GM19452 (cell line): ENCODE results near the gene FAM3D.

ENCODE experiments used
- ATAC-seq: cut with Tn5 transposase; IDR thresholded peaks from one replicate; pipeline ENCODE4 v1.9.1; 2021; ENCODE audit not compliant: unreplicated experiment

FAM3D gene

GRCh38 chr3:58628823-58629562, 37.6 kb downstream of the FAM3D start:
- no peak for ATAC-seq

DNA sequence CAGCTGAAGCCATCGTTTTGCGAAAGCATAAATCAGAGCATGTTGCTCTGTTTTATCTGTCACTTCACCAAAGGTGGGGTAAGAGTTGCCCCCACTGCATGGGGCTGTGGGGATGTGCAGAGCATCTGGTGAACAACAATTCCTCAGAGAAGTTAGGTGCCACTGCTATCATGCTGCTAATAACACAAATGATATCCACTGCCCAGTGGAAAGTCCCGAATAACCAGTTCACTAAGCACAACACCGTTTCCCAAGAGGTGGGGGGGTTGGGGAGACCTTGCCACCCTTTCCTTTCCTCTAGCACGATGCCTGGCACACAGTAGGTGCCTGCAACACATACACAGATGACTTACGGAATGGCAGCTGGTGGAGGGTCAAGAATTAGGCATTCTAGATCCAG, 38.6 kb downstream of the FAM3D start:
- no peak for ATAC-seq

DNA sequence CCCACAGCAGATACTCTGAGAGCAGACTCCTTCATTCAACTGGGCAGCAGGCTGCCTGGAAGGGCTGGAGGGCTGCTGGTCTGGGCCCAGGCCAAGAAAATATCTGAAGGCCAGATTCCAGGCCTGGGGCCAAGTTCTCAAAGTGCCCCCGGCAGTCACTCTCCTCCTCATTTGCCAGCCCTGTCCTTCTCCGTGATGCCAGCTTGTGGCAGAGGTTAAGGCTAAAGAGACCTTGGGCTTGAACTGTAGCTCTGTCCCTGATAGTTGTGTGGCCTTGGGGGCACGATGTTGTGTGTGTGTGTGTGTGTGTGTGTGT, 39.0 kb downstream of the FAM3D start:
- no peak for ATAC-seq

- no peak for ATAC-seq
Observed at GRCh38 chr3:58626841-58627569, 39.6 kb downstream of the FAM3D start.

GRCh38 chr3:58625196-58625824, 41.3 kb downstream of the FAM3D start:
- no peak for ATAC-seq

DNA sequence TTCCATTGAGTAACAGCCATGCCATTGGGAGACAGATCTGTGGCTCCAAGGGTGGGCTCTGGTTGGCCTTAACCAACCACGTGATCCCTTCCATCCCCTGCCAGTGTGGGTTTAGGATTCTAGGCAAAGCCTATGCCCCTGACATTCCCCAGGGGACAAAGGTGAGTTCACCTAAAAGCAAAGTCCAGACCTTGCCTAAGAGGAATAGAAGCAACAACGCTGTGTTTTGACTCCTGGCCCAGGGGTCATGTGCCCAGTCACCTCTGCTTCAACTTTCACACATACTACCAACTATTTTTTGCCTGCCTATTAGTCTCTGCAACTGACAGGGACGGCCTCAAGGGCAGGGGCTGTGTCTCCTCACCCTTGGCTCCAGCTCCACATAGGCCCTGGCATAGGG, 42.0 kb downstream of the FAM3D start:
- no peak for ATAC-seq

GRCh38 chr3:58623961-58624360, 42.6 kb downstream of the FAM3D start:
- no peak for ATAC-seq

- ATAC-seq: no peak
Observed at GRCh38 chr3:58623478-58623877, 43.1 kb downstream of the FAM3D start.

DNA sequence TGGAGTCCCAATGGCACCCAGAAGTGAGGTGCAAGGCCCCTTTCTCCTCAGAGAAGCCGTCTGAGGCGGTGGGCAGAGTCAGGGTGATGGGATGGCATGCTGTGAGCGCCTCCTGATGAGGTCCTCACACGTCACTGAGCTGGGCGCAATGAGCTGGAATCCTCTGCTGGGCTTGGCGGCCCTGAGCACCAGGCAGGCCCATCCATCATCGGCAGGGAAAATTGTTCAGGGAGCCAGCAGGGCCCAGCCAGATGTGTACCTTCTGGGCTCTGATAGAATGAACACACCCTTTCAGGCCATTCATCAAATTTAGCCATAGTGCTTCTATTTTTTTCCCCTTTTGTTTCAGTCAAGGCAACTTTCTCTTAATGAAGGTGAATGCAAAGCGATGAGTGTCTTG, 43.7 kb downstream of the FAM3D start:
- ATAC-seq: no peak

DNA sequence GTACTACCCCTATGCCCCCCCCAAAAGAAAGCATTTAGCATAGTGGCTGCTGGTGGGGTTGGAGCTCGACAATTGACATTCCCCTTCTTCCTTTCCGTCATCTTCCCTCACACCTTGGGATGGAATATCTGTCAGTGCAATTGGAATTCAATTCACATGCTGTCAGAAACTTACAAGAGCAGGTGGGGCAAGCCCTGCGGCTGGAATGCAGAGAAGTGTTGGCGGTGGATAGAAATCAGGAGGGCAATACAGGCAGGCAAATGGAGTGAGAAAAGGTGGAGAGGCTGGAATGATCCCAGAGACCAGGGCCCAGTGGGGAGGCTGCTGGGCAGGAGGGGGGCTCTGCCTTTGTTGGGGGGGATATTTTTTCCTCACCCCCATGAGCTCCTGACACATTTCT, 44.1 kb downstream of the FAM3D start:
- ATAC-seq: no peak

GRCh38 chr3:58621086-58621830, 45.3 kb downstream of the FAM3D start:
- no peak for ATAC-seq

DNA sequence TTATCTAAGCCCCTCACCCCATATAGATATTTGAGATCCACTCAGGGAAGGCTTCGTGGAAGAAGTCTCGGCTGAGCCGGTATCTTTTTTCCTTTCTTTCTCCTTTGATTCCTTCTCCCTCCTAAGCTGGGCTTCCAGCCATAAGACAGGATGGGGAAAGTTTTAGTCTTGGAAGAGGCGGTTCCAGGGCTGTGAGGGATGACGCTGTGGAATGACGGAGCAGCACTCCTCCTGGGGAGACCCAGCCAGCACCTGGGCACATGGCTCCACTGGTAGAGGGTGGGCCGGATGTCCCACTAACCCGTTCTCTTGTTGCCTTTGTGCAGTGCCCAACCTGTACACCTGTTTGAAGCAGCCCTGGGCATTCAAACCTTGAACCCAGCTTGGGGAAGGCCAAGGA, 46.2 kb downstream of the FAM3D start:
- ATAC-seq: no peak

DNA sequence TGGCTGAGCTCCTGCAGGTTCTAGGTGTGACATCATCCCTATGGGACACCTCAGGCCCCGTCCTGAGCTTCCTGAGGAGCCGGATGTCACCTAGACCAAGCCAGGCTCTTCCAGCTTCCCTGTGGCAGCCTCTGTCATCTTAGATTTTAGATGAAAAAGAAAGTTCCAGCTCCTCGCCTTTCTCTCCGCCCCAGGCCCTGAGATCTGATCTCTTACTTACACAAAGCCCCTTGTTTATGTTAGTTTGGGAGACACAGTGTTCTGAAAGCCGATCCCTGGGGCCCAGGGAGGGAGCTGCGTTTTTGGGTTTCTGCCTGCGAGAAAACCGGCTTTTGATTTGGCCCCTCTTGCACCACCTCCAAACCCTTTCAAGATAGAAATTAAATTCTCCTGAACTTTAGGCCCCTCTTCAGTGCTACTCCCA, 49.2 kb downstream of the FAM3D start:
- no peak for ATAC-seq

DNA sequence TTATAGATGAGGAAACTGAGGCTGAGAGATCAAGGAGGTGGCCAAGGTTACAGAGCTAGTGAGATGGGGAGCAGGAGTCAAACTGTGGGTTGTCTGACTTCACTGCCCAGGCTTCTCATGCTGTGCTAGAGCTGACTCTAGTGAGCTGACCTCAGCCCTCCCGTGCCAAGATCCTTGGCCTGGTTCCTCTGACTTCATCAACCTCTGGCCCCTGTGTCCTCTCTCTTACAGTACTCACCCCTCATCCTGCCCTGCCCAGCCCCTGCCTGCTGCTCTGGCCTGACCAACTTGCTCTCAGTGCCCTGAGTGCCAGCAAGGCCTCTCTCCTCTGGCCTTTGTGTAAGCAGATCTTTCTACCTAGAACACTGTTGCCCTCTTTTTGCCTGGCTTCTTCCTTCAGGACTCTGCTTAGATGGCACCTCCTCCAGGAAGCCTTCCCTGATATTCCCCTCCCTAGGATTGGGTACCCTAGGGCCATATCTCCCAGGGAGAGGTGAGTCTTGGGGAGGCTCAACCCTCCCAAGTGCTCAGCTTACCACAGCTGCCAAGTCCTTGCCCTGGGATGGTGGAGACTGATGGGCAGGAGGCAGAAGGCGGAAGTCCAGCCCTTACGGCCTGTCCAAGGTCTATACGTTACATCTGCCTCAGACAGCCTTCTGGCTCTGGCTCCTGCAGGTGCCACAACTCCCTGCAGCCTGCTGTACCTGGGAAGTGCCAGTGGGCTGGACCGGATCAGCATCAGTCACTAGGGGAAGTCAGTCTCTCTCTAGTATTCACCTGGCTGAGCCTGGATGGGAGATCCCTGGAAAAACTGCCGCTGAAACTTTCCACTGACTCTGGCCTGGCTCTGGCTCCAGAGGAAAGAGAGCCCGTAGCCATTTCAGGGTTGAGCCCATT, 53.1 kb downstream of the FAM3D start:
- ATAC-seq: no peak

GRCh38 chr3:58612830-58613229, 53.7 kb downstream of the FAM3D start:
- ATAC-seq: no peak

DNA sequence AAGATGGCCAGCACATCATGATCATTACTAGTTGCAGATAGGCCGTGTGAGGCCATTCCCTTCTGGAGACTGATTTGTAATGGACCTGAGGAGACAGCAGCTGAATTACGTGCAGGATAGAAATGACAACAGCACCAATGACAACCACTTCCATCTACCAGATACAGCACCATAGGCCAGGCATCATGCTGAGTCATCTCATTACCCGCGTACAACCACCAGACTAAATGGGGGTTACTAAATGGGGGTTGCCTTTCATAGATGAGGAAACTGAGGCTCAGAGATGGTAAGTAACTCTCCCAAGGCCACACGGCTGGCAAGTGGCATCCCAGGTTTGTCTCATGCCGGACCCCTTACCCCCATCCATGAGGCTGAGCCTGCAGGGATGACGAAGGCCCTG, 56.6 kb downstream of the FAM3D start:
- ATAC-seq: no peak

DNA sequence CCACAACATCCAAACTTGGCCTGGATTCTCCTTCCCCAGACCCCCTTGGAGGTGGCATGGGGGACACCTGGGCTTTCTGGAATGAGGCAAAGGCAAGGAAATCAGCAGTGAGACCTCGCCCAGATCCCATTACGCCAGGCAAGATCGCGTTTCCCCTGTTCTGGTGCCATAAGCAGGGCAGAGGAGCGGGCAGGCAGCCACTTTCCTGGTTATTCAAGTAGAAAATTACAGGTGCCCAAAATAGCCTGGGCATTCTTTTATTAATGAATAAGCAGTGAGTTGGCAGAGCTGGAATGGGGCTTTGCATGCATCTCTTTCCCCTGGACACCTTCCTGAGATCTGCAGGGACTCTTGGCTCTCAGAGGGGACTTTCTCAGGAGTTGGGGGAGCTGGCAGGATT, 57.9 kb downstream of the FAM3D start:
- no peak for ATAC-seq

DNA sequence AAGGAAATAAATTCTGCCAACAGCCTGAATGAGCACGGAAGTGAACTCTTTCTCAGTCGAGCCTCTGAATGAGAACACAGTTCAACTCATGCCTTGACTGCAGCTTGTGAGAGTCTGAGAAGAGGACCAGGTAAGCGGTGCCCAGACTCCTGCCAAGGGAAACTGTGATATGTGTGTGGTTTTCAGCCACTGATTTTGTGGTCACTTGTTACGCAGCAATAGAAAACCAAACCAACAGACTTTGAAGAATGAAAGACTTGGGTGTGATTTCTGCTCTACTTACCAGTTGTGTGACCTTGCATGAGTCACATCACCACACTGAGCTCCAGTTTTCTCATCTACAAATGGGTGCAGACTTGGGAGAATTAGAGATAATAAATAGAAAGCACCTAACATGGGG, 58.8 kb downstream of the FAM3D start:
- no peak for ATAC-seq

GRCh38 chr3:58606693-58607092, 59.9 kb downstream of the FAM3D start:
- no peak for ATAC-seq

GRCh38 chr3:58604031-58604430, 62.5 kb downstream of the FAM3D start:
- no peak for ATAC-seq

DNA sequence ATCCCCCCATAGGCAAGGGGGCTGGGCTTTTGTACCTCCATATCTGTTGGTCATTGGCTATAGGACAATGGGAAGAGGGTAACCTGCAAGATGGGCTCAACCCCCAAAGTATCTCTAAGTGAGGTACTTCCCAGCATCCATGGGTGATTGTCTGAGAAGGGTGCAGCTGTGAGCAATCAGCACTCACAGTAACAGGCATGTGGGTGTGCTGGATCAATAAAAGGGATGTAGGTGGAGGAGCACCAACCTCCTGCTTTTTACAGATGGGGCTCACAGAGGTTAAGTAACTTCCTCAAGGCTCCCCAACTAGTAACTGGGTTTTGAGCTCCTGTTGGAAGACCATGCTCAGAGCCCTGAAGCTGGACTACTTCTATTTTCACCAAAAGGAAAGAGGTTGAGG, 63.0 kb downstream of the FAM3D start:
- no peak for ATAC-seq
